Activated naive CD4-positive, alpha-beta T cell treated with anti-CD3 and anti-CD28 coated beads for 36 hours (primary cell): ENCODE results near the gene SRRM4. TPM values are rescaled to one million over a fixed set of nuclear protein-coding genes. Genes with fewer than 3 reads are reported as not detected.

Source experiments
- CTCF ChIA-PET: fragments of 350-600 bp; sonication (Branson Sonifier 250); formaldehyde crosslinking; loops from one replicate; lab custom pipeline; 2021; ENCODE audit warnings: antibody characterized with exemption; lab: Charles Lee
- DNase-seq: peaks from one replicate; pipeline ENCODE4 v3.0.0-alpha.2; 2020
- H3K27ac Mint-ChIP-seq: one replicate; pipeline ENCODE4 v1.8.0; 2021; ENCODE audit warnings: mild to moderate bottlenecking, mixed read lengths
- H3K27me3 Mint-ChIP-seq: one replicate; pipeline ENCODE4 v1.8.0; 2021; ENCODE audit warnings: low read depth, mixed read lengths
- H3K36me3 Mint-ChIP-seq: one replicate; pipeline ENCODE4 v1.8.0; 2021; ENCODE audit warnings: low read depth, mixed read lengths
- H3K4me1 Mint-ChIP-seq: one replicate; pipeline ENCODE4 v1.8.0; 2021; ENCODE audit warnings: low read depth, mixed read lengths
- H3K4me3 Mint-ChIP-seq: one replicate; pipeline ENCODE4 v1.8.0; 2021; ENCODE audit warnings: mild to moderate bottlenecking, moderate library complexity, mixed read lengths
- H3K9me3 Mint-ChIP-seq: one replicate; pipeline ENCODE4 v1.8.0; 2021; ENCODE audit warnings: mixed read lengths
- intact Hi-C: fragments of 100-400 bp; cut with micrococcal nuclease; formaldehyde crosslinking; loops from one replicate; pipeline ENCODE4 v1.15.1; 2023
- total RNA-seq, 2 experiments: library from RNA; stranded (reverse); gene quantifications; one replicate each; pipeline ENCODE4 v1.2.3, GENCODE V29; 2021

The SRRM4 gene
- total RNA-seq, 2 experiments from 2014 or later: not detected

- Mint-ChIP-seq H3K4me3 (no peak overlapping the region), H3K9me3 (no peaks in the 10 kb centered on the region), H3K4me1 (no peaks in the 10 kb centered on the region), H3K27me3 (peaks cover 2% of the 10 kb centered on the region), H3K27ac (no peak overlapping the region), H3K36me3 (no peaks in the 10 kb centered on the region)
- DNase-seq: no peak
- CTCF ChIA-PET: no interaction called here
- intact Hi-C loops: no loop called here
Measured at GRCh38 chr12:119207063-119207560, 225.8 kb downstream of the SRRM4 start.

- H3K9me3 Mint-ChIP-seq: no peaks in the 10 kb centered on the region
- H3K27ac Mint-ChIP-seq: no peak overlapping the region
- DNase-seq: no peak
- H3K4me1 Mint-ChIP-seq: no peaks in the 10 kb centered on the region
- intact Hi-C loops: no loop called here
- H3K36me3 Mint-ChIP-seq: no peaks in the 10 kb centered on the region
- H3K4me3 Mint-ChIP-seq: no peak overlapping the region
- CTCF ChIA-PET: no interaction called here
- peaks cover 2% of the 10 kb centered on the region for H3K27me3 Mint-ChIP-seq
Measured at GRCh38 chr12:119208626-119209061, 227.3 kb downstream of the SRRM4 start.

- H3K36me3 Mint-ChIP-seq: no peaks in the 10 kb centered on the region
- DNase-seq: no peak
- H3K27me3 Mint-ChIP-seq: peaks cover 5% of the 10 kb centered on the region
- H3K27ac Mint-ChIP-seq: no peak overlapping the region
- no peak overlapping the region for H3K4me3 Mint-ChIP-seq
- no peaks in the 10 kb centered on the region for H3K9me3 Mint-ChIP-seq
- intact Hi-C loops: no loop called here
- H3K4me1 Mint-ChIP-seq: no peaks in the 10 kb centered on the region
- CTCF ChIA-PET: no interaction called here
Measured at GRCh38 chr12:119211884-119212283, 230.5 kb downstream of the SRRM4 start.

Other genes with a start within 250 kb of the SRRM4 start
- not detected for gene HSPB8, start 197.4 kb downstream of the SRRM4 start, total RNA-seq